Fibroblast of the conjunctiva (primary cell): ENCODE measurements around the gene RABGEF1.
"Not testable (repeated sequence)": the region's sequence is repeated elsewhere in the genome, so short reads cannot be mapped to it uniquely, and the experiment has no call there.

Experiments
- DNase-seq: peaks from one replicate; pipeline ENCODE4 v3.0.0-alpha.2; 2010; ENCODE audit warnings: low read depth

Gene RABGEF1

GRCh38 chr7:66740302-66740979, at the start of gene RABGEF1:
Gene RABGEF1, plus strand, starts transcription at chr7:66740733. Its CDS starts 31,167 bp downstream, at chr7:66771900.
- peak; percentile 86 for DNase-seq

- no peak for DNase-seq
Measured at GRCh38 chr7:66693331-66693730, 47.2 kb upstream of the RABGEF1 start.

- no peak for DNase-seq
Measured at GRCh38 chr7:66694286-66694685, 46.2 kb upstream of the RABGEF1 start.

GRCh38 chr7:66695417-66695816, 45.1 kb upstream of the RABGEF1 start:
- DNase-seq, result not testable (repeated sequence)

GRCh38 chr7:66696134-66696533, 44.4 kb upstream of the RABGEF1 start:
- not testable (repeated sequence) for DNase-seq

GRCh38 chr7:66696774-66697191, 43.8 kb upstream of the RABGEF1 start:
- no peak for DNase-seq

GRCh38 chr7:66697449-66698438, 42.8 kb upstream of the RABGEF1 start:
- DNase-seq, result peak; percentile 51

GRCh38 chr7:66698652-66699205, 41.8 kb upstream of the RABGEF1 start:
- no peak for DNase-seq

- DNase-seq, result no peak
Measured at GRCh38 chr7:66699998-66700397, 40.5 kb upstream of the RABGEF1 start.

- no peak for DNase-seq
Measured at GRCh38 chr7:66700633-66701131, 39.9 kb upstream of the RABGEF1 start.

GRCh38 chr7:66707825-66708224, 32.7 kb upstream of the RABGEF1 start:
- no peak for DNase-seq

- DNase-seq, result not testable (repeated sequence)
Measured at GRCh38 chr7:66710752-66711151, 29.8 kb upstream of the RABGEF1 start.

- DNase-seq, result no peak
Measured at GRCh38 chr7:66713687-66714086, 26.8 kb upstream of the RABGEF1 start.

- not testable (repeated sequence) for DNase-seq
Measured at GRCh38 chr7:66716634-66717033, 23.9 kb upstream of the RABGEF1 start.

GRCh38 chr7:66720561-66720960, 20.0 kb upstream of the RABGEF1 start:
- DNase-seq, result no peak

- no peak for DNase-seq
Measured at GRCh38 chr7:66725843-66726242, 14.7 kb upstream of the RABGEF1 start.

GRCh38 chr7:66727058-66727457, 13.5 kb upstream of the RABGEF1 start:
- DNase-seq, result no peak

GRCh38 chr7:66728571-66728970, 12.0 kb upstream of the RABGEF1 start:
- no peak for DNase-seq

- DNase-seq, result no peak
Measured at GRCh38 chr7:66729274-66729673, 11.3 kb upstream of the RABGEF1 start.

GRCh38 chr7:66731986-66732385, 8.5 kb upstream of the RABGEF1 start:
- no peak for DNase-seq

- no peak for DNase-seq
Measured at GRCh38 chr7:66732439-66732838, 8.1 kb upstream of the RABGEF1 start.

- DNase-seq, result no peak
Measured at GRCh38 chr7:66734006-66734405, 6.5 kb upstream of the RABGEF1 start.
